ENCODE data around the gene NPNT.
"Not testable (repeated sequence)": the region's sequence is repeated elsewhere in the genome, so short reads cannot be mapped to it uniquely, and the experiment has no call there.

- TF ChIP-seq POLR2A, CTCF (IDR thresholded peaks at IDR 0.05): not testable (repeated sequence)
Observed at GRCh38 chr4:105852230-105852629, 43.0 kb upstream of the NPNT start.

Data from lower leg skin (tissue), 3 donors.